ENCODE data around the gene CCIN.
"Not testable (repeated sequence)": the region's sequence is repeated elsewhere in the genome, so short reads cannot be mapped to it uniquely, and the experiment has no call there.

Gene CCIN

GRCh38 chr9:36160126-36160525 lies 9.1 kb upstream of the CCIN start:
- DNase-seq (ENCODE audit: low spot score), result not testable (repeated sequence)

DNA sequence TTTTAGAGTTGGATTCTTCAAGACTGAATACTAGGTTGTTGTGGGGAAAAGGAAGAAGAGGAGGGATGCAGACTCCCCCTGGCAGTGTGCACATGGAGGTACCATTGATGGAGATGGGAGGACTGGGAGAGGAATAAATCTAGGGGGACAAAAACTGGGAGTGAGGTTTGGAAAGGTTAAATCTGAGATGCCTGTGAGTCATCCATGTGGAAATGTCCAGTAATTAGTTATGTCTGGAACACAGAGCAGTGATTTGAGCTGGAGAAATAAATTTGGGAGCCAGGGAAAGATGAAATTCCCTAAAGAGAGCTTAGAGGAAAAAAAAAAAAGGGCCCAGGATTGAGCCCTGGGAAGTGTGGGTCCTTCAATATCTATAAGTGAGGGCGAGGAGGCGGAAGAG lies 8.0 kb upstream of the CCIN start:
- no peak for DNase-seq (ENCODE audit: low spot score)

DNA sequence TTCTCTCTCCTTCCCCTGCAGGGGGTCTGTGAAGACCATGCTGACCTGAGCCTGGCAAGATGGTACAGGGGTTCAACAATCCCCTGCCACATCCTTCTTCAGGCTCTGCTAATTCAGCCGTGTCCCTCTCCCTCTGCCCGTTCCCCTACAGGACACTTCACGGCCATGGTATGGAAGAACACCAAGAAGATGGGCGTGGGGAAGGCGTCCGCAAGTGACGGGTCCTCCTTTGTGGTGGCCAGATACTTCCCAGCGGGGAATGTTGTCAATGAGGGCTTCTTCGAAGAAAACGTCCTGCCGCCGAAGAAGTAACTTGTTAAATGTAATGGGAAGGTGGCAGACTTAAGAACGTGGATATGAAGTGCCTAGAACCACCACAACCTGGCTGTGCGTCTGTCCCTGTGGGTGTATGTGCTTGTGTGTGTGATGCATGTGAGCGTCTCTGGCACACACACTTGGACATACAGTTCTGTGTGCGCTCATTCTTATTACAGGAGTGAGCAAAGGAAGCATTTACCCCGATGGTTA lies 6.9 kb upstream of the CCIN start:
- no peak for DNase-seq (ENCODE audit: low spot score)

GRCh38 chr9:36163049-36163785 lies 6.0 kb upstream of the CCIN start:
- DNase-seq (ENCODE audit: low spot score), result peak; percentile 89

DNA sequence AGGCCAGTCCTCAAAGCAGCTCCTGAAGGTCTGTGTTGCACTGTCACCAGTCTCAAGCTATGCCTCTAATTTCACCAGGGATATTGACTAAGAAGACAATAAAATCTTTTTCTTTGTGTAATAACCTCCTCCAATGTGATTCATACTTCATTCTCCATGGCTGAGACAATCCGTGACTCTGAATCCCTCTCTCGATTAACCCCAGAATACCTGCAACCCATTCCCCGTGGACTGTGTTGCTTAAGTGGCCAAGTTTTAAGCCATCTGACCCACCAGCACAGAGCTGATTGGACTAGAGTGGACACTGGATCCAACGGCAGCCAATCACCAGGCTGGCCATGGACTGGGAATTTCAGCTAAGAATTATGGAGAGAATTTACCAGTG lies 5.4 kb upstream of the CCIN start:
- DNase-seq (ENCODE audit: low spot score), result peak; percentile 84

- DNase-seq (ENCODE audit: low spot score), result no peak
These were observed 4.8 kb upstream of the CCIN start for GRCh38 chr9:36164372-36164771.

- no peak for DNase-seq (ENCODE audit: low spot score)
These were observed 4.2 kb upstream of the CCIN start for GRCh38 chr9:36164989-36165388.

DNA sequence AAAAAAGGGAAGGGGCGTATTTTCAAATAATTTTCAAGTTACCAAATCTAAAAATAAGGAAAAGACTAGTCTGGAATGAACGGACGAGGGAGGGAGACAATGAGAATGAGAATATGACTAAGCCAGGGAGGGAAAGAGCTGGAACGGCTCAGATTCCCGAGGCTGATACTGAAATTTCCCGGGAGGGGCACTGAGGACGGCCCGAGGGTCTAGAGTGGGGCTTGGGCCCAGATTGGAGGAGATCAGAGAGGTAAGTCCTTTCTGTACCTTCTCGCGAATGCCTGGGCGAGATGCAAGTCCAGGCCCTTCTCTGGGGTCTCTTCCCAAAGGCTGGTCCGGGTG lies 3.4 kb upstream of the CCIN start:
- no peak for DNase-seq (ENCODE audit: low spot score)

- DNase-seq (ENCODE audit: low spot score), result peak; percentile 84
These were observed 2.8 kb upstream of the CCIN start for GRCh38 chr9:36166168-36166927.

- DNase-seq (ENCODE audit: low spot score), result no peak
These were observed 520 bp downstream of the CCIN start for GRCh38 chr9:36169708-36170107.

GRCh38 chr9:36170531-36170930 lies 1.3 kb downstream of the CCIN start:
- DNase-seq (ENCODE audit: low spot score), result no peak

DNA sequence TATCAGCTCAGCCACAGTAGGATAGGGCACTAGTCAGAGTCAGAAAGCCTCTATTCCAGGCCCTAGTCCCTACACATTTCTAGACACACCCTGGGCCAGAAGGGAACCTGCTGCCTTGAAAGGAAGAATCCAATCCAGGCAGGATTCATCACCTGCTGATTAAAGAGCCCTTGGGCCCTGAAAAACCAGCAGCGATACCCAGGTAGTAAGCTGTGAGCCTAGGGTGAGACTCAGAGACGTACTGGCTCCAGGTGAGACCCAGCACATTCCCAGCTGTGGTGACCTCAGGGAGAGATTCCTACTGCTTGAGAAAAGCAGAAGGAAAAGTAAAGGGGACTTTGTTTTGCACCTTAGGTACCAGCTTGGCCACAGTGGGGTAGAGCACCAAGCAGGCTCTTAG lies 4.7 kb downstream of the CCIN start:
- no peak for DNase-seq (ENCODE audit: low spot score)

DNA sequence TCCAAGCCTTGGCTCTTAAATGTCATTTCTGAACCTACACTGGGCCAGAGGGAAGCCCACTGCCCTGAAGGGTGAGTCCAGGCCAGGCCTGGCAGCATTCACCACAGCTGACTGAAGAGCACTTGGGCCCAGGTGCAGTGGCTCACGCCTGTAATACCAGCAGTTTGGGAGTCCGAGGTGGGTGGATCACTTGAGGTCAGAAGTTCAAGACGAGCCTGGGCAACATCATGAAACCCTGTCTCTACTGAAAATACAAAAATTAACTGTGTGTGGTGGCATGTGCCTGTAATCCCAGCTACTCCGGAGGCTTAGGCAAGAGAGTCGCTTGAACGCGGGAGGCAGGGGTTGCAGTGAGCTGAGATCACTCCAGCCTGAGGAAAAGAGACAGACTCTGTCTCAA lies 5.1 kb downstream of the CCIN start:
- no peak for DNase-seq (ENCODE audit: low spot score)

DNA sequence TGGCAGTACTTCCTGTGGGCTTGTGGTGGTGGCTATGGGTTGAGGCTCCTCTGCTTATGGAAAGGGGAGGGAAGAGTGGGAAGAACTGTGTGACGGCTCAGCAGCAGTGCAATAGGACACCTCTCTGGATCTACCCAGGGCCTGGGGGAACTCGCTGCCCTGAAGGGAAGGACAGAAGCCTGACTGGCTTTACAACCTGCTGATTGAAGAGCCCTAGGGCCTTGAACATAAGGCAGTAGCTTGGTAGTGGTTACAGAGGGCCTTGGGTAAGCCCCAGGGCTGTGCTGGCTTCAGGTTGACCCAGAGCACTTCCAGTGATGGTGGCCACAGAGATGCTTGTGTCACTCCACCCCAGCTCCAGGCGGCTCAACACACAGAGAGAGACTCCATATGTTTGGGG lies 5.5 kb downstream of the CCIN start:
- no peak for DNase-seq (ENCODE audit: low spot score)

DNA sequence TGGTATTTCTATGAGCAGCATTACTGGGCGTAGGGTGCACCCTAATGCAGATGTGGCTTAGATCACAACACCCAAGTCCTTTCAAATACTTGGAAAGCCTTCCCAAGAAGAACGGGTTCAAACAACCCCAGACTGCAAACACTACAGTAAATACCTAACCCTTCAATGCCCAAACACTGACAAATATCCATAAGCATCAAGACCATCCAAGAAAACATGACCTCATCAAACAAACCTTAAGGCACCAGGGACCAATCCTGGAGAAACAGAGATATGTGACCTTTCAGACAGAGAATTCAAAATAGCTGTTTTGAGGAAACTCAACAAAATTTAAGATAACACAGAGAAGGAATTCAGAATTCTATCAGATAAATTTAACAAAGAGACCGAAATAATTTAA lies 6.0 kb downstream of the CCIN start:
- DNase-seq (ENCODE audit: low spot score), result not testable (repeated sequence)

- not testable (repeated sequence) for DNase-seq (ENCODE audit: low spot score)
These were observed 7.3 kb downstream of the CCIN start for GRCh38 chr9:36176496-36176895.

DNA sequence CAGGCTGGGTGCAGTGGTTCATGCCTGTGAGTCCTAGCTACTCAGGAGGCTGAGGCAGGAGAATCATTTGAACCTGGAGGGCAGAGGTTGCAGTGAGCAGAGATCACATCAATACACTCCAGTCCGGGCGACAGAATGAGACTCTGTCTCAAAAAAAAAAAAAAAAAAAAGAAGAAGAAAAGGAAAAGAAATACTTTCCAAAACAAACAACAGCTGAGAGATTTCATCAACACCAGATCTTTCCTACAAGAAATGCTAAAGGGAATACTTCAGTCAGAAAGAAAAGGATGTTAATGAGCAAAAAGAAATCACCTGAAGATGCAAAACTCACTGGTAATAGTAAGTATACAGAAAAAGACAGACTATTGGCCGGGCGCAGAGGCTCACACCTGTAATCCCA lies 8.4 kb downstream of the CCIN start:
- DNase-seq (ENCODE audit: low spot score), result no peak

DNA sequence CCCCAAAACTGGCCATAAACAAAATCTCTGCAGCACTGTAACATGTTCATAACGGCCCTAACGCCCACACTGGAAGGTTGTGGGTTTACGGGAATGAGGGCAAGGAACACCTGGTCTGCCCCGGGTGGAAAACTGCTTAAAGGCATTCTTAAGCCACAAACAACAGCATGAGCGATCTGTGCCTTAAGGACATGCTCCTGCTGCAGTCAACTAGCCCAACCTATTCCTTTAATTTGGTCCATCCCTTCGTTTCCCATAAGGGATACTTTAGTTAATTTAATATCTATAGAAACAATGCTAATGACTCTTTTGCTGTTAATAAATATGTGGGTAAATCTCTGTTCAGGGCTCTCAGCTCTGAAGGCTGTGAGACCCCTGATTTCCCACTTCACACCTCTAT lies 11.1 kb downstream of the CCIN start:
- DNase-seq (ENCODE audit: low spot score), result not testable (repeated sequence)

- peak; percentile 97 for DNase-seq (ENCODE audit: low spot score)
These were observed 18.2 kb downstream of the CCIN start for GRCh38 chr9:36187414-36187813.

DNA sequence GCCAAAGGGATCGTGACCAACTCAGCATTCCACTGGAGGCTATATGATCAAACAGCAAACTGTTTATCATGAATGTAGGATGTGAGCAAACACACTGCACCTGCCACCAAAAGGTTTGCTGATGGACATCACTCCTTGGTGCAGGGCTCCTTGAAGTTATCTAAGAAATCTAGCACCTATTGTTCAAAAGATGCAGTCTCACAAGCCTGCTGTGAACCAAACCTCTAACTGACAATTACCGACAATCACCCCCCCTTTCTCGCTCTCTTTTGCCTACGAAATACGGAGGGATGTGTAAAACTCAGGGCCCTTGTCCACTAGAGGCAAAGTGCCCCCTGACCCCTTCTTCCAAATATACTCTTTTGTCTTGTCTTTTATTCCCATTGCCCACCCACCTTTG lies 19.0 kb downstream of the CCIN start:
- DNase-seq (ENCODE audit: low spot score), result no peak

GRCh38 chr9:36189976-36190375 lies 20.8 kb downstream of the CCIN start:
- peak; percentile 77 for DNase-seq (ENCODE audit: low spot score)

DNA sequence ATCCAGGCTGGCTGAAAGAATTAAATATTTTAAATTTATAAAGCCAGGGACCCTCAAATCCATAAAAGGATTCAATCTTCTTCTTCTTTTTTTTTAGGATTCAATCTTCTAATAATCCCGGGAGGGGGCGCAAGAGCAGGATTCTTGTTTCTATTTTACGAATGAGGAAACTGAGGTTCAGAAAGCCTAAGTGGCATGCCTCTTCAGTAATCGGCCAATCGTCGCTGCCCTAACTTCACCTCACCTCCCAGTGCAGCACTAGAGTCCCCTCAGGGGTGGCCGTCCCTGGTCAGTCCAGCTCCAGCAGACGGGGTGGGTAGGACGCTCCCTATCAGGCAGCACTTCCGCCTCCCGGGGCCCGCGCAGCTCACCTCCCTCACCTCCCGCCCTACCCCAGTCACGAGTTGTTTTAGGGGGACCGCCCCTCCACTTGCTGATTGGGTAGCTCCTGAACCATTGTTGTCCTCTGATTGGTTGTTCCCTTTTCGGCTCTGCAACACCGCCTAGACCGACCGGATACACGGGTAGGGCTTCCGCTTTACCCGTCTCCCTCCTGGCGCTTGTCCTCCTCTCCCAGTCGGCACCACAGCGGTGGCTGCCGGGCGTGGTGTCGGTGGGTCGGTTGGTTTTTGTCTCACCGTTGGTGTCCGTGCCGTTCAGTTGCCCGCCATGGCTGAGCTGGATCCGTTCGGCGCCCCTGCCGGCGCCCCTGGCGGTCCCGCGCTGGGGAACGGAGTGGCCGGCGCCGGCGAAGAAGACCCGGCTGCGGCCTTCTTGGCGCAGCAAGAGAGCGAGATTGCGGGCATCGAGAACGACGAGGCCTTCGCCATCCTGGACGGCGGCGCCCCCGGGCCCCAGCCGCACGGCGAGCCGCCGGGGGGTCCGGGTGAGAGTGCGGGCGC lies 21.5 kb downstream of the CCIN start, which contains the start of gene CLTA:
TSS of gene CLTA (plus strand) at position 534 of the 902 bp plus-strand sequence. CDS start at position 670, 136 bp downstream.
- peak; percentile 99 for DNase-seq (ENCODE audit: low spot score)

Data from kidney tubule cell (primary cell).